Epithelial cell of esophagus (primary cell): Measurements from ENCODE around the gene MOSPD3.

Experiments
- DNase-seq: peaks from one replicate; pipeline ENCODE4 v3.0.0; 2010; ENCODE audit warnings: low read depth
- H3K4me3 ChIP-seq: 2 replicates; pipeline ENCODE4 v1.5.1; 2011; ENCODE audit warnings: mild to moderate bottlenecking, low read length, control low read depth
- CTCF ChIP-seq: IDR thresholded peaks from 2 replicates; pipeline ENCODE4 v1.5.1; 2011; ENCODE audit warnings: low read depth, mild to moderate bottlenecking, low read length, control low read depth, inconsistent platforms; ENCODE audit not compliant: insufficient read depth; ENCODE audit errors: missing control alignments

Gene MOSPD3

GRCh38 chr7:100586266-100587025 is 25.9 kb upstream of the MOSPD3 start, which contains the start of gene FBXO24:
FBXO24 (plus strand) TSS chr7:100586328; CDS start chr7:100586626, 298 bp downstream.
- H3K4me3 ChIP-seq = peak within 1 kb of the TSS; percentile 86
- no peak for TF ChIP-seq CTCF
- DNase-seq = peak; percentile 100

GRCh38 chr7:100588438-100588837 is 23.9 kb upstream of the MOSPD3 start:
- TF ChIP-seq CTCF = peak; percentile 38
- no peak overlapping the region for H3K4me3 ChIP-seq
- DNase-seq = no peak

- no peak for DNase-seq
- H3K4me3 ChIP-seq = no peak overlapping the region
- TF ChIP-seq CTCF = no peak
Observed at GRCh38 chr7:100589341-100589947, 22.9 kb upstream of the MOSPD3 start.

GRCh38 chr7:100590077-100590737 is 22.1 kb upstream of the MOSPD3 start:
- no peak for DNase-seq
- H3K4me3 ChIP-seq = no peak overlapping the region
- no peak for TF ChIP-seq CTCF

DNA sequence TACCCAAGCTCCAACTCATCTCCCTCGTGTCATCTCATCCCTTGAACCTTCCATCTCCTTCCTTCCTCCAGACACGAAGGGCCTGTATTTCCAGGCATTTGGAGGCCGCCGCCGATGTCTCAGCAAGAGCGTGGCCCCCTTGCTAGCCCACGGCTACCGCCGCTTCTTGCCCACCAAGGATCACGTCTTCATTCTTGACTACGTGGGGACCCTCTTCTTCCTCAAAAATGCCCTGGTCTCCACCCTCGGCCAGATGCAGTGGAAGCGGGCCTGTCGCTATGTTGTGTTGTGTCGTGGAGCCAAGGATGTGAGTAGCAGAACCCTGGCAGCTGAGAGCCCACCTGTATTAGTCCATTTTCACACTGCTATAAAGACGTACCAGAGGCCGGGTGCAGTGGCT is 20.7 kb upstream of the MOSPD3 start:
- TF ChIP-seq CTCF = no peak
- no peak for DNase-seq
- H3K4me3 ChIP-seq = no peak overlapping the region

- DNase-seq = no peak
- TF ChIP-seq CTCF = no peak
- H3K4me3 ChIP-seq = no peak overlapping the region
Observed at GRCh38 chr7:100595188-100595587, 17.2 kb upstream of the MOSPD3 start.
